ENCODE data around the gene RPL37.
"Not testable (repeated sequence)": the region's sequence is repeated elsewhere in the genome, so short reads cannot be mapped to it uniquely, and the experiment has no call there.

Gene RPL37

DNA sequence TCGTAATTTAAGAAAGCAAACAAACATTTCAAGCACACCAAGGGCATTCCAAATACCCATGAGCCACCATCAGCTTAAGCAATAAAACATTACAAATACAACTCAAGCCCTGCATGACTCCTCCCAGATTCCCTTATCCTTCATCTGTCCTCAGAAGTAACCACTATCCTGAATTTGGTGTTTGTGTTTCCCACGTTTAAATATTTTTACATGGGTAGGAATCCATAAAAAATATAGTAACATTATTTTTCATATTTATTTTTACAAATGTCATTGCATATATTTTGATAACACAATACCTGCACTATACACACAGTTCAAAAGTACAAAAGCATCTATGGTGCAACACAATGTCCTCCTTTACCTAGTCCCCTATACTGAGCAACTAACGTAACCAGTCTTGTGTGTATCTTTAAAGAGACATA is 43.3 kb downstream of the RPL37 start:
- Histone ChIP-seq H3K9me3 (ENCODE audit: control insufficient read depth, low read length) (no peaks in the 10 kb centered on the region), H3K9ac (ENCODE audit: low read length) (peak overlapping the region; percentile 53), H3K36me3 (ENCODE audit: control insufficient read depth, insufficient read depth, low read length, severe bottlenecking) (peaks cover 8% of the 10 kb centered on the region), H3K4me3 (ENCODE audit: low read length) (peak overlapping the region; percentile 61), H3K27me3 (replicated peaks; ENCODE audit: control insufficient read depth, insufficient read depth, low read length) (no peaks in the 10 kb centered on the region), H3K4me1 (ENCODE audit: control insufficient read depth, insufficient read depth, low read length) (peaks cover 44% of the 10 kb centered on the region)
- DNase-seq (ENCODE audit: low read depth), result peak; percentile 40

DNA sequence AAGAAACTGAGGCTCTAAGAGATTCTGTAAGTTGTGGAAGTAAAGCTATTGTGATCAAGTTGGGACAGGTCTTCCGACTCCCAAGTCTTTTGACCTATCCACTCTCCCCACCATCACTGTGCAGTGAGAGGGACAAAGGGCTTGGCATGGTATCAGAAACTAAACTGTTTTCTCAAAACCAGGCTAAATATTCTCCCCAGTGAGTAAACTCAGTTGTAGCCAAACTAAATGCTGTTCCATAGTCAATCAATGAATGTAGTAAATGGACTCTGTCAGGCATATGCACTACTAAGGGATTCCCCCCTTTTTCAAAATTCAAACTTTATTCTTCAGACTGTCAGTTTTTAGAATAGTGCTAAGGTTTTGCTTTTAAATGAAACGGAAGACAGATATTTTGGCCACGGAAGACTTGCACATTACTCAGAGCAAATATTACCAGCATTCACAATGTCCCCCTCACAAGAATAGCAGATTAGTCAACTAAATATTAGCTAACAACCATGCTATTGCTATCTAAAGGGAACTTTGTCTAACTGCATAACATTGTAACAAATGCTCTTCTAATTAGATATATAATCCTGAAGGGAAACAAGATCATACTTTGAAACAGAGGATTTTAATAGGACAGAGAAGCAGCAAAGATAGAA is 44.0 kb downstream of the RPL37 start:
- Histone ChIP-seq H3K27me3 (replicated peaks; ENCODE audit: control insufficient read depth, insufficient read depth, low read length) (no peaks in the 10 kb centered on the region), H3K4me3 (ENCODE audit: low read length) (peak overlapping the region; percentile 61), H3K9me3 (ENCODE audit: control insufficient read depth, low read length) (no peaks in the 10 kb centered on the region), H3K36me3 (ENCODE audit: control insufficient read depth, insufficient read depth, low read length, severe bottlenecking) (peaks cover 8% of the 10 kb centered on the region), H3K9ac (ENCODE audit: low read length) (peak overlapping the region; percentile 53), H3K4me1 (ENCODE audit: control insufficient read depth, insufficient read depth, low read length) (peaks cover 41% of the 10 kb centered on the region)
- no peak for DNase-seq (ENCODE audit: low read depth)

DNA sequence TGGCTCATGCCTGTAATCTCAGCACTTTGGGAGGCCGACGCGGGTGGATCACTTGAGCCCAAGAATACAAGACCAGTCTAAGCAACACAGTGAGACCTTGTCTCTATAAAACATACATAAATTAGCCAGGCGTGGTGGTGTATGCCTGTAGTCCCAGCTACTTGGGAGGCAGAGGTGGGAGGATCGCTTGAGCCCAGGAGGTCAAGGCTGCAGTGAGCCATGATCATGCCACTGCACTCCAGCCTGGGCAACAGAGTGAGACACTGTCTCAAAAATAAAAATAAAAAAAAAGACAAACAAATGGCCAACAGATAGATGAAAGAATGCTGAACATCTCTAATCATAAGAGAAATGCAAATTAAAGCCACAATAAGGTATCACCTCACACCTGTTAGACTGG is 46.1 kb downstream of the RPL37 start:
- not testable (repeated sequence) for H3K9me3 ChIP-seq (ENCODE audit: control insufficient read depth, low read length); DNase-seq (ENCODE audit: low read depth); H3K27me3 ChIP-seq (replicated peaks; ENCODE audit: control insufficient read depth, insufficient read depth, low read length); H3K4me3 ChIP-seq (ENCODE audit: low read length); H3K9ac ChIP-seq (ENCODE audit: low read length); H3K36me3 ChIP-seq (ENCODE audit: control insufficient read depth, insufficient read depth, low read length, severe bottlenecking)
- H3K4me1 ChIP-seq (ENCODE audit: control insufficient read depth, insufficient read depth, low read length), result peaks cover 32% of the 10 kb centered on the region

DNA sequence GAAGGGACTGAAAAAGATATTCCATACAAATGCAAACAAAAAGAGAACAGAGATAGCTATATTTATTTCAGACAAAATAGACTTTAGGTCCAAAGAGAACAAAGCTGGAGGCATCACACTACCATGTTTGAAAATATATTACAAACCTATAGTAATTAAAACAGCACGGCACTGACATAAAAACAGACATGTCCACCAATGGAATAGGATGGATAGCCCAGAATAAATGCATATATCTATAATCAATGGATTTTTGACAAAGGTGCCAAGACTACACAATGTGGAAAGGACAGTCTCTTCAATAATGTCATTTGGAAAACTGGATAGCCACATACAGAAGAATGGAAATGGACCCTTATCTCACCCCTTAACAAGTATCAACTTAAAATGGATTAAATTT is 47.0 kb downstream of the RPL37 start:
- peaks cover 8% of the 10 kb centered on the region for H3K36me3 ChIP-seq (ENCODE audit: control insufficient read depth, insufficient read depth, low read length, severe bottlenecking)
- H3K4me1 ChIP-seq (ENCODE audit: control insufficient read depth, insufficient read depth, low read length), result peaks cover 32% of the 10 kb centered on the region
- H3K27me3 ChIP-seq (replicated peaks; ENCODE audit: control insufficient read depth, insufficient read depth, low read length), result no peaks in the 10 kb centered on the region
- H3K9me3 ChIP-seq (ENCODE audit: control insufficient read depth, low read length), result no peaks in the 10 kb centered on the region
- H3K4me3 ChIP-seq (ENCODE audit: low read length), result no peak overlapping the region
- DNase-seq (ENCODE audit: low read depth), result no peak
- H3K9ac ChIP-seq (ENCODE audit: low read length), result no peak overlapping the region

DNA sequence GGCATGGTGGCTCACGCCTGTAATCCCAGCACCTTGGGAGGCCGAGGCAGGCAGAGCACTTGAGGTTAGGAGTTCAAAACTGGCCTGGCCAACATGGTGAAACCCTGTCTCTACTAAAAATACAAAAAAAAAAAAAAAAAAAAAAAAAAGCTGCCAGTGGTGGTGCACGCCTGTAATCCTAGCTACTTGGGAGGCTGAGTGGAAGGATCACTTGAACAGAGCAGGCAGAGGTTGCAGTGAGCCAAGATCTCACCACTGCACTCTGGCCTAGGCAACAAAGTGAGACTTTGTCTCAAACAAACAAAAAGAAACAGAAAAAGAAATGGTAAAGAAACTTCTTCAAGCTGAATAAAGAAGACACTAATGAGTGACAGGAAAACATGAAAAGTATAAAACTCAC is 48.4 kb downstream of the RPL37 start:
- H3K27me3 ChIP-seq (replicated peaks; ENCODE audit: control insufficient read depth, insufficient read depth, low read length); H3K9me3 ChIP-seq (ENCODE audit: control insufficient read depth, low read length); H3K9ac ChIP-seq (ENCODE audit: low read length); H3K36me3 ChIP-seq (ENCODE audit: control insufficient read depth, insufficient read depth, low read length, severe bottlenecking); H3K4me3 ChIP-seq (ENCODE audit: low read length); DNase-seq (ENCODE audit: low read depth): not testable (repeated sequence)
- H3K4me1 ChIP-seq (ENCODE audit: control insufficient read depth, insufficient read depth, low read length), result peaks cover 36% of the 10 kb centered on the region

DNA sequence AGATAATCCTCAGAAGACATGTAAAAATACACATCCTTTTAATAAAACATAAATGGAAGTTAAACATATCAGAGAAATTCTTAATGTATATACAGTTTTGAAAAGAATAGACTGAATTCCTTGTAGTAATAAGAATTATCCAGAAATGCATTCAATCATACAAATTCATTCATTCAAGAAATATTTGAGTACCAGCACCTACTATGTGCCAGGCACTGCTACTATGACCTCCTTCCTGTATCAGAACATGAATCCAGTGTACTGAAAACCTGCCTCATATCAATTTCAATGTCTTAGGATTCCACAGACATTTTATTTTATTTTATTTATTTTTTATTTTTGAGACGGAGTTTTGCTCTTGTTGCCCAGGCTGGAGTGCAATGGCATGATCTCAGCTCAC is 50.1 kb downstream of the RPL37 start:
- H3K27me3 ChIP-seq (replicated peaks; ENCODE audit: control insufficient read depth, insufficient read depth, low read length), result no peaks in the 10 kb centered on the region
- peaks cover 38% of the 10 kb centered on the region for H3K4me1 ChIP-seq (ENCODE audit: control insufficient read depth, insufficient read depth, low read length)
- peaks cover 8% of the 10 kb centered on the region for H3K36me3 ChIP-seq (ENCODE audit: control insufficient read depth, insufficient read depth, low read length, severe bottlenecking)
- no peak for DNase-seq (ENCODE audit: low read depth)
- H3K9ac ChIP-seq (ENCODE audit: low read length), result no peak overlapping the region
- no peak overlapping the region for H3K4me3 ChIP-seq (ENCODE audit: low read length)
- no peaks in the 10 kb centered on the region for H3K9me3 ChIP-seq (ENCODE audit: control insufficient read depth, low read length)

DNA sequence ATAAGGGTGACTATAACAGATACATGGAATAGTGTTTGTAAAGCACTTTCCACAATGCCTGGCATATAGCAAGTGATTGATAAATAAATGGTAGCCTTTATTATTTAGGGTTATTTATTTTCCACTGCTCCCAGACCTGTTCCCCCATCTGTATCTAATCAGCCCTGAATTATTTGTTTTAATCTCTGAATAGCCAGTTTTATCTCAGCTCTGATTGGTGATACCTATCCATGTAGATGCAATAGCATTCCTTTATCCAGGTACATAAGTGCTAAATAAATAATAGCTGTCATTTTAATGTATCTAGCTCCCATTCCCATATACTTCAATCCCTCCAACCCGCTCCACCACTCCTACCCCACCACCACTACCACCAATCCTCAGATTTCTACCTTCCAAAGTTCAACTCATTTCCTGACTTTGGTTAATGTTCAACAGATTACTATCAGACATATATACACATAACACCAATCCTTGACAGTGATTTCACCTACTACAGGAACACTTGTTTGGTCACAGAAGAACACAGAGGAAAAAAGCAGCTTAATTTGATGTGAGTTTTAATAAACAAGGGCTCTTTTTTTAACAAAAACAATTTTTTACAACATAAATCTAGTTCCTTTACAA is 50.9 kb downstream of the RPL37 start:
- H3K27me3 ChIP-seq (replicated peaks; ENCODE audit: control insufficient read depth, insufficient read depth, low read length), result no peaks in the 10 kb centered on the region
- H3K36me3 ChIP-seq (ENCODE audit: control insufficient read depth, insufficient read depth, low read length, severe bottlenecking), result peaks cover 8% of the 10 kb centered on the region
- H3K9ac ChIP-seq (ENCODE audit: low read length), result no peak overlapping the region
- H3K4me1 ChIP-seq (ENCODE audit: control insufficient read depth, insufficient read depth, low read length), result peaks cover 38% of the 10 kb centered on the region
- no peaks in the 10 kb centered on the region for H3K9me3 ChIP-seq (ENCODE audit: control insufficient read depth, low read length)
- no peak for DNase-seq (ENCODE audit: low read depth)
- no peak overlapping the region for H3K4me3 ChIP-seq (ENCODE audit: low read length)

DNA sequence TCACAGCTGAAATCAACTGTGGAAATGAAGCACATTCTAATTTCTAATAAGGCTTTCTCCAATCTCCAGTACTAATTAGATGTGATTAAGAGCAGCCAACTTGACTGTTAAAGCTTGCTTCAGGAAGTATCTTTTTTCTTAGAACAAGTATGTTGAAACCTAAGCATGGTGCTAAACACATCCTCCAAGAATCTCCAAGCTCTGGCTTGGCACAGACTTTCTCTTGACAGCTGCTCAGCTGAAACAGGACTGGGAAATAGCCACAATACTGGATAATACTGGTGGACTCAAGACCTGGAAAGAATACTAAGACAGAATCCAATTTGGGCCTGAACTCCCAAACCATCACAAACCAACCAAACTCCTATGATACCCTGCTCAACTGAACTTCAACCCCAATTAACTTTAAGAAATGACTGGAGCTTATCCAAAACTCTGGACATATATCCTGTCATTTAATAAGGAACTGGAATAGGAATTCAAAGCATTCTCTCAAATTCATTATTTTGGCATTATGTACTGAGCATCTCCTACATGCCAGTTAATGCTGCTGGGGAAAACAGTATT is 53.1 kb downstream of the RPL37 start:
- H3K36me3 ChIP-seq (ENCODE audit: control insufficient read depth, insufficient read depth, low read length, severe bottlenecking), result no peaks in the 10 kb centered on the region
- no peak overlapping the region for H3K4me3 ChIP-seq (ENCODE audit: low read length)
- H3K4me1 ChIP-seq (ENCODE audit: control insufficient read depth, insufficient read depth, low read length), result peaks cover 38% of the 10 kb centered on the region
- H3K9me3 ChIP-seq (ENCODE audit: control insufficient read depth, low read length), result no peaks in the 10 kb centered on the region
- H3K9ac ChIP-seq (ENCODE audit: low read length), result no peak overlapping the region
- peak; percentile 47 for DNase-seq (ENCODE audit: low read depth)
- no peaks in the 10 kb centered on the region for H3K27me3 ChIP-seq (replicated peaks; ENCODE audit: control insufficient read depth, insufficient read depth, low read length)

DNA sequence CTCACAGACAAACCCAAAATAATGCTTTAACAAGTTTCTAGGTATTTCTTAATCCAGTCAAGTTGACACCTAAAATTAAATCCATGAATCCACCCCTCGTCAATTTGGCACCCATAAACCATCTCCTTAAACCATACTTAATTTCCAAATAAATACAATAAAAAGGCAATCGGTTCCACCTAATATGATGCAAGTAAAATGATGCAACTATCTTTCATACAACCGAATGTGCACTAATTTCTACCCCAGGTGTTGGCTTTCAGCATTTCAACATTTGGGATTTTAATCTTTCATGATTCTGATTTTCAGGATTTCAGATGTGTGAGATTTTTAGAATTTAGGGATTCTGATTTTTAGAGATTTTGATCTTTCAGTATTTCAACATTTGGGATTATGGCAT is 54.2 kb downstream of the RPL37 start:
- Histone ChIP-seq H3K9ac (ENCODE audit: low read length) (no peak overlapping the region), H3K4me1 (ENCODE audit: control insufficient read depth, insufficient read depth, low read length) (peaks cover 39% of the 10 kb centered on the region), H3K9me3 (ENCODE audit: control insufficient read depth, low read length) (no peaks in the 10 kb centered on the region), H3K27me3 (replicated peaks; ENCODE audit: control insufficient read depth, insufficient read depth, low read length) (no peaks in the 10 kb centered on the region), H3K36me3 (ENCODE audit: control insufficient read depth, insufficient read depth, low read length, severe bottlenecking) (peaks cover 6% of the 10 kb centered on the region), H3K4me3 (ENCODE audit: low read length) (no peak overlapping the region)
- no peak for DNase-seq (ENCODE audit: low read depth)

DNA sequence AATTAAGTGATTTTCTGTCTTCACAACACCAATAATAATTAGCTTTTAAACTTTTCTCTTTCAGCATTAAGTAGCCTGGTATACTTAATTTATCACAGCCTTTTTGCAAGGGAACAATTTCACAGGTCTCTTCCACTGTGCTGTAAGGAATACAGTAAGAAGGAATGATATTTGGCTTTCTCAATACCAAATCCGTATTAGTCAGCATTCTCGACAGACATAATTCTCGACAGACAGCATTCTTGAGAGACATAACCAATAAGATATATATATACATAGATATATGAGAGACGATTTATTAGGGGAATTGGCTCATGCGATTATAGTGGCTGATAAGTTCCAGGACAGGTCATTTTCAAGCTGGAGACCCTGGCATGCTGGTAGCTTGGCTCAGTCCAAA is 54.8 kb downstream of the RPL37 start:
- Histone ChIP-seq H3K4me1 (ENCODE audit: control insufficient read depth, insufficient read depth, low read length) (peaks cover 43% of the 10 kb centered on the region), H3K9me3 (ENCODE audit: control insufficient read depth, low read length) (no peaks in the 10 kb centered on the region), H3K27me3 (replicated peaks; ENCODE audit: control insufficient read depth, insufficient read depth, low read length) (no peaks in the 10 kb centered on the region), H3K4me3 (ENCODE audit: low read length) (no peak overlapping the region), H3K36me3 (ENCODE audit: control insufficient read depth, insufficient read depth, low read length, severe bottlenecking) (peaks cover 12% of the 10 kb centered on the region), H3K9ac (ENCODE audit: low read length) (no peak overlapping the region)
- DNase-seq (ENCODE audit: low read depth), result no peak

DNA sequence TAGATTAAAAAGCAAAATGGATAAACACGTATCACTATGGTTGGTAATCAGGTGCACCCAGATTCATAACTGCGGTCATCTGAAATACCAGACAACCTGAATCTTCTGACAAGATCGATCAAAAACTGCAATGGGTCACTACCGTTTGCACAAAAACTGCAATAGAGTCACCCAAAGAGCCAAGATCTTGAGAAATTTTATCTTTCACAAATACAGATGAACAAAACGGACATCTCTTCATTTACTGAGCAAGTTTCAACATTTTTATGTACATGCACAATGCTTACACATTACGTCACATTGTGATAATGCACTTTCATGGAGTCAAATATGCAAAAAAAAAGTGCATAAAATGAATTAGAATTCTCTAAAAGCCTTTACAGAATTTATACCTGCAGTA is 55.5 kb downstream of the RPL37 start:
- Histone ChIP-seq H3K9me3 (ENCODE audit: control insufficient read depth, low read length) (no peaks in the 10 kb centered on the region), H3K9ac (ENCODE audit: low read length) (no peak overlapping the region), H3K4me1 (ENCODE audit: control insufficient read depth, insufficient read depth, low read length) (peaks cover 43% of the 10 kb centered on the region), H3K27me3 (replicated peaks; ENCODE audit: control insufficient read depth, insufficient read depth, low read length) (no peaks in the 10 kb centered on the region), H3K36me3 (ENCODE audit: control insufficient read depth, insufficient read depth, low read length, severe bottlenecking) (peaks cover 19% of the 10 kb centered on the region), H3K4me3 (ENCODE audit: low read length) (no peak overlapping the region)
- no peak for DNase-seq (ENCODE audit: low read depth)

Measured in adipocyte (in vitro differentiated cells).